SJCRH30 (cell line): ENCODE data around the gene ARAP2. TPM values are rescaled to one million over a fixed set of nuclear protein-coding genes. Genes with fewer than 3 reads are reported as not detected.

Source experiments
- DNase-seq, 2 experiments: peaks; one replicate each; pipeline ENCODE4 v3.0.0-alpha.2; 2015 to 2020
- H3K27ac ChIP-seq: fragments of 250-450 bp; sonication (Bioruptor Pico); 2 replicates; pipeline ENCODE4 v1.5.1; 2020; ENCODE audit warnings: mild to moderate bottlenecking, moderate library complexity
- H3K27me3 ChIP-seq: fragments of 250-450 bp; sonication (Bioruptor Pico); 2 replicates; pipeline ENCODE4 v1.5.1; 2020; ENCODE audit warnings: mild to moderate bottlenecking, moderate library complexity
- H3K36me3 ChIP-seq: fragments of 250-450 bp; sonication (Bioruptor Pico); 2 replicates; pipeline ENCODE4 v1.5.1; 2020; ENCODE audit warnings: mild to moderate bottlenecking, moderate library complexity
- H3K4me1 ChIP-seq: fragments of 250-450 bp; sonication (Bioruptor Pico); 2 replicates; pipeline ENCODE4 v1.5.1; 2020; ENCODE audit warnings: mild to moderate bottlenecking, moderate library complexity
- H3K4me3 ChIP-seq: fragments of 250-450 bp; sonication (Bioruptor Pico); 2 replicates; pipeline ENCODE4 v1.5.1; 2020; ENCODE audit warnings: mild to moderate bottlenecking, moderate library complexity
- H3K9me3 ChIP-seq: fragments of 250-450 bp; sonication (Bioruptor Pico); replicated peaks from 2 replicates; pipeline ENCODE4 v1.5.1; 2020; ENCODE audit warnings: mild to moderate bottlenecking, moderate library complexity
- total RNA-seq: library from RNA; depleted of rRNA; stranded (reverse); fragments of >200 nt; shearing (Covaris generic); gene quantifications from 2 replicates; pipeline ENCODE4 v1.2.3, GENCODE V29; 2014

The ARAP2 gene
- total RNA-seq, 1 experiment from 2014 or later = 1.3 TPM

DNA sequence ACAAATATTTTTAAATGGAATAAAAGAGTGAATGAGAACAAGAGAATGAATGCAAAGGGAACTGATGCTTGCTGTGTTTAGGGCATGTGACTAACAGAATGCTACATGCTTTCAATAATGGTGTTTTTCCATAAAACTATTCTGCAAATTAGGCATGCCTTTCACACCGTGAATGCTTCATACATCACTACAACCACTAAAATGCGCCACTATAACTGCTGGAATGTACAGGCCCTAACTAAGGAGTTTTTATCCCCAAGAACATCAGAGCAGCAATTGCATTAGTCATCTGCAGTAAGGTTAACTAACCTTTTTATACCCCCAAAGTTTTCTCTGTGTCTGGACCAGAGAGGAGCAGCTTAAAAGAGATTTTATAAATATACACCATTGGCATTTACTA lies 190.4 kb downstream of the ARAP2 start:
- Histone ChIP-seq H3K36me3 (no peaks in the 10 kb centered on the region), H3K27me3 (no peaks in the 10 kb centered on the region), H3K27ac (no peak overlapping the region), H3K4me3 (no peak overlapping the region), H3K4me1 (peaks cover 3% of the 10 kb centered on the region; the same call in 1 of the 2 replicates), H3K9me3 (no peaks in the 10 kb centered on the region)
- peak in 1 of 2 experiments; percentile 10 for DNase-seq

DNA sequence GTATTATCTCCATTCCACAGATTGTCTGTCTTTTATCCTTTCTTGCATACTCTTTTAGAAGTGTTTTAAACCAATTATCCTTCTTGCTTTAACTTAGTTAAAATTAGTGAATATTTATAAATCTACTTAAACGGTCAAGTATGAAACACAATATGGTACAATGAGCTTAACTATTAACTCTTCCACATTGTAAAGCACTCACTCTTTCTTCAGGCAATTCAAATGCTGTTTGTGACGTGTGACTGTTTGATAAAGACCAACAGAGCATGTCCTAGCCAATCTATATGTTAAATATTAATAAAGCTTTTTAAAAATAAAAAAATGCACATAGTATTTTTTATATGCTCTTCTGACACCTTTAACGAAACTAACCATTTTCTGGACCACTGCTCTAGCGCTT lies 192.7 kb downstream of the ARAP2 start:
- no peak overlapping the region for H3K4me3 ChIP-seq
- H3K27me3 ChIP-seq = no peaks in the 10 kb centered on the region
- H3K4me1 ChIP-seq = peaks cover 3% of the 10 kb centered on the region; the same call in 1 of the 2 replicates
- no peaks in the 10 kb centered on the region for H3K9me3 ChIP-seq
- no peak overlapping the region for H3K27ac ChIP-seq
- no peak for DNase-seq
- H3K36me3 ChIP-seq = no peaks in the 10 kb centered on the region

DNA sequence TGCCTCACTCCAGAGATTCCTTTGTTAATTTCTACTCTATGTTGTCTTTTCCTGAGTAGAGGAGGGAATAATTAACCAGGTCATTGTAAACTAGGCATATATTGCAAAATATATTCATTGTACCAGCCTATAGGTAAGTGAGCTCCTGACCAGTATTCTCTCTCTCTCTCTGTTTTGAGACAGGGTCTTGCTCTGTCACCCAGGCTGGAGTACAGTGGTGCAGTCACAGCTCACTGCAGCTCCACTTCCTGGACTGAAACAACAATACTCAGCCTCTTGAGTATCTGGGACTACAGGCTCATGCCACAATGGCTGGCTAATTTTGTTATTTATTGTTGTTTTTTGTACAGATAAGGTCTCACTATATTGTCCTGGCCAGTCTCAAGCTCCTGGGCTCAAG lies 198.3 kb downstream of the ARAP2 start:
- no peaks in the 10 kb centered on the region for H3K27me3 ChIP-seq
- H3K36me3 ChIP-seq = no peaks in the 10 kb centered on the region
- no peak for DNase-seq
- no peaks in the 10 kb centered on the region for H3K9me3 ChIP-seq
- no peaks in the 10 kb centered on the region for H3K4me1 ChIP-seq
- H3K4me3 ChIP-seq = no peak overlapping the region
- H3K27ac ChIP-seq = no peak overlapping the region

DNA sequence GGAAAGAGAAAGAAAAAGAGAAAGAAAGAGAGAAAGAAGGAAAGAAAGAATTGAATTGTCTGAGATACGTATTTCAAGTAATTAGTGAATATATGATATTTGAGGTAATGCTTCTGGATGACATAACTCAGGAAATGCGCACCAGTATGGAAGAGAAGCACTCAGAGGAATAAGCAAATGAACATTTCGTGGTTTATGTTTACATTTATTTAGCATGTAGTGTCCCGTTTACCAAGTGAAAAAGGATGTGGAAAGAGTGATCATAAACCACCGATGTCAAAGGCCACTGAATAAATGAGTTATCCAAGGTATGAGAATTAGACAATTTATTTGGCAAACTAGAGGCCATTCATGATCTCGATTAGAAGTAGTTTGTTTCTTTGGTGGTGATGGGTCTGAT lies 200.4 kb downstream of the ARAP2 start:
- Histone ChIP-seq H3K27ac (no peak overlapping the region), H3K4me3 (no peak overlapping the region), H3K27me3 (no peaks in the 10 kb centered on the region), H3K36me3 (no peaks in the 10 kb centered on the region), H3K9me3 (no peaks in the 10 kb centered on the region), H3K4me1 (no peaks in the 10 kb centered on the region)
- no peak for DNase-seq

DNA sequence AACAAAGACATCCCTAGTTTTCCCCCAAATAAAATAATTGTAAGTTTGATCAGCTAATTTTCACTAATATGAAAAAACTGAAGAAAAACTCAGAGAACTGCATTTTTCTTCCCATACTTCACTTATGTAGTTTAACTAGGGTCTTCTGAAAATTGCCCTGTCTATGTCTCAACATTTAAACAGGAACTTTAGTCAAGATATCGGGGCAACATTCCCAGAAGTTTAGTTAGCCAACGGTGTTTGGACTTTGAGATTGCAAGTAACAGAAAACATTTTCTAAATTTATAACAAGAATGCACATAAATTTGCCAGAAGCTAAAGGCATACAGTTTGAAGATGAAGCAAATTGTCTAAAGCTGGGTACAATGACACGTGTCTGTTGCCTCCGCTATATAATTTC lies 201.1 kb downstream of the ARAP2 start:
- no peaks in the 10 kb centered on the region for H3K4me1 ChIP-seq
- no peak overlapping the region for H3K4me3 ChIP-seq
- H3K9me3 ChIP-seq = no peaks in the 10 kb centered on the region
- no peaks in the 10 kb centered on the region for H3K27me3 ChIP-seq
- no peaks in the 10 kb centered on the region for H3K36me3 ChIP-seq
- no peak overlapping the region for H3K27ac ChIP-seq
- no peak for DNase-seq

DNA sequence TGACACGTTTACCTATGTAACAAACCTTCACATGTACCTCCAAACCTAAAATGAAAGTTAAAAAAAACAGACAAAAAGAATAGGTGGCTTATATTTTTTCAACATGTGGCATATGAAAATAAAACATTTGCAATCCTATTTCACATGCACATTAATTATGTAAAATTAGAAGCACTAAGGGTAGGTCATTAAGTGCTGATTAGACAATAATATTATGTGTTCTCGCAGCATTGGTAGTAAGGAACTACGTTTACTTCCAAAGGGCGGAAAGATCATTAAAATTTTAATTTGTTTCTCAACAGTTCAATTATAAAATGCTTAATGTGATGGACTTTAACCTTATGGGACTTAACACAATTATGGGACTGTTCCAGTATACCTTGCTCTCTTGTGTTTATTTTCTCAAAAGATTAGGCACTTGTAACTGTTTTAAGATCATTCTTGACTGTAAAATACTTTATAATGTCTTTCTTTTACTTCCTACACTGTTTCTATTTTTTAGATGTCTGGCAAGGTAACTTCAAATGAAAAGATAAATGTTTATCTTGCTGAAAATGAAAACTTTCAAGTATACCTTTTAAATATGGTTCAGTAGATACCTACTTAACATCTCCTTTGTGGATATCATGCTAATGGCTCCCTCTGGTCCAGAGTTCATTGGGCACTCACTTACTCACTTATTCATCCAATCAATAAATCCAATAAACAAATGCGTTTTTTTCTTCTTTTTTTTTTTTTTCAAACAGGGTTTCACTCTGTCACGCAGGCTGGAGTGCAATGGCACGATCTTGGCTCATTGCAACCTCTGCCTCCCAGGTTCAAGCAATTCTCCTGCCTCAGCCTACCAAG lies 202.0 kb downstream of the ARAP2 start:
- Histone ChIP-seq H3K4me3 (no peak overlapping the region), H3K27me3 (no peaks in the 10 kb centered on the region), H3K36me3 (no peaks in the 10 kb centered on the region), H3K9me3 (no peaks in the 10 kb centered on the region), H3K27ac (no peak overlapping the region), H3K4me1 (no peaks in the 10 kb centered on the region)
- no peak for DNase-seq

DNA sequence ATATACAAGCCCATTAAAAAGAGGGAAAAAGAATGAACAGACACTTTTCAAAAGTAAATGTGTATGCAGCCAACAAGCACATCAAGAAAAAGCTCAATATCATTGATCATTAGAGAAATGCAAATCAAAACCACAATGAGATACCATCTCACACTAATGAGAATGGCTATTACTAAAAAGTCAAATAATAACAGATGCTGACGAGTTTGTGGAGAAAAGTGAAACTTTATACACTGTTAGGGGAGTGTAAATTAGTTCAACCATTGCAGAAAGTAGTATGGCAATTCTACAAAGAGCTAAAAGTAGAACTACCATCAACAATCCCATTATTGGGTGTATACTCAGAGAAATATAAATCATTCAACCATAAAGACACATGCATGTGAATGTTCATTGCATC lies 203.0 kb downstream of the ARAP2 start:
- no peak overlapping the region for H3K4me3 ChIP-seq
- no peak overlapping the region for H3K27ac ChIP-seq
- no peaks in the 10 kb centered on the region for H3K4me1 ChIP-seq
- no peaks in the 10 kb centered on the region for H3K9me3 ChIP-seq
- H3K27me3 ChIP-seq = no peaks in the 10 kb centered on the region
- no peaks in the 10 kb centered on the region for H3K36me3 ChIP-seq
- DNase-seq = no peak

DNA sequence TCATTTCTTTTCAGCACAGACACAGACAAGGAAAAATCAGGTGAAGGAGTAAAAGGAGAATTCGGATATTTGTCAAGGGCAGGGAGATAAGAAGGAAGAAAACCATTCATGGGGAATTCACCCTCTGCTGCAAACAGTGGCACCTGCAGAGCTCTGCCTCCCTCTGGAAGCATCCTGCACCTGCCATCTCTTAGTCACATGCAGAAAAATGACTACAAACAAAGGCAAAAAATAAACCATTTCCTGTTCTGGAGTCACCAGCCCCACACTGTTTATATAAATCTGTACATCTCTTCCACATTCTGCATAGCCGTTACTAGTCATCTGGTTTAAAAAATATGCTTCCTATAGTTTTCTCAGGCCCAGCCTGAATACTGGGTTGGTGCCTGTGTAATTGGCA lies 205.3 kb downstream of the ARAP2 start:
- Histone ChIP-seq H3K27me3 (no peaks in the 10 kb centered on the region), H3K4me3 (no peak overlapping the region), H3K9me3 (no peaks in the 10 kb centered on the region), H3K27ac (no peak overlapping the region), H3K36me3 (no peaks in the 10 kb centered on the region), H3K4me1 (no peaks in the 10 kb centered on the region)
- DNase-seq = no peak

DNA sequence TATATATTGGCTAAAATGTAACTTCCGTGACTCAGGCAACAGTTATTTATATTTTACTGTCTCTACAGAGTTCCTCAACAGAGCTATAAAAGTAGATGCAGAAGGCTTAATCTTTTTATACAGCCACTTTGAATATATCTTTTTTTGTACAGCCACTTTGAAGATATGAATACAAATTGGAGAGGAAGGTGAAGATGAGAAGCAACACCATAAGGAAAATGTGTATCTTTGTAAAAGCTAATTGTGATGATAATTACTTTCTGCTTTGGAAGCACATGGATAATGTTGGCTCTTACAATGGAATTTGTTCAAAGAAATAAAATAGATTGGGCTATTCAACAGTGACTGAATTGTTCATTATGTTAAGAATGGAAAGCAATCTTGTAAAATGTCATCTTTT lies 205.8 kb downstream of the ARAP2 start:
- no peak overlapping the region for H3K27ac ChIP-seq
- no peak overlapping the region for H3K4me3 ChIP-seq
- no peak for DNase-seq
- no peaks in the 10 kb centered on the region for H3K36me3 ChIP-seq
- H3K9me3 ChIP-seq = no peaks in the 10 kb centered on the region
- H3K27me3 ChIP-seq = no peaks in the 10 kb centered on the region
- no peaks in the 10 kb centered on the region for H3K4me1 ChIP-seq

DNA sequence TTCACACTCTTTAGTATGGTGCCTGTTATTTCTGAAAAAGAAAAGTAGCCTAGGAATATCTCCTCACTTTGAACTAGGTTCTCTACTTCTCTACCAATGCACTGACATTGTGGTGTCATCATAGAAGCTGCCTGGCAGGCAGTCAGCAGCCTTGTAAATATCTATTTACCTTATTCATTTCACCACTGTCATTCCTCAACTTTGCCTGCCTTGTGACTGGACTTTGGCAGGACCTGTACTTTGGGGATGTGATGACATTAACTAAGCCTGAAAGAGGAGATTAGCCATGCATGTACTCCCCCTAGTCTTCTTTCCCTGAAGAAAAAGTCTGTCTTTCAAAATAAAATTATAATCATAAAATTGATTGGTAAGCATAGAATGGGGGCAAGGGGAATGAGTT lies 207.2 kb downstream of the ARAP2 start:
- Histone ChIP-seq H3K27ac (no peak overlapping the region), H3K4me3 (no peak overlapping the region), H3K4me1 (no peaks in the 10 kb centered on the region), H3K27me3 (no peaks in the 10 kb centered on the region), H3K36me3 (no peaks in the 10 kb centered on the region), H3K9me3 (no peaks in the 10 kb centered on the region)
- DNase-seq = no peak

DNA sequence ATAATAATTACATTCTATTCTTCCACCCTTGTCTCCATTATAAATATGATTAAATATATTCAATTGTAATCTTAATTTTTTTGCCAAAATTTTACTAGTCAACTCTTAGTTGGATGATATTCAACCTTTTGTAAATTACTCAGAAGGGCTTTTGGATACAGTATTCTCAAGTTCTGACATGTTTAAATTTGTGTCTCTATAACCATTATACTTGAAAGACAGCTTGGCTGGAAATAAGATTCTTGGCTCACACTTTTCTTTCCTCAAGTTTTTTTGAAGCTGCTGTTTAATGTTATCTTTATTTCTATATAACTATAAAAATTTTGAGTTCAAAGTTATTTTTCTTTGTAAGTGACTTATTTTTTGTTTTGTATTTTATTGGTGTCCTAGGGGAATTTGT lies 214.4 kb downstream of the ARAP2 start:
- Histone ChIP-seq H3K27ac (no peak overlapping the region), H3K27me3 (no peaks in the 10 kb centered on the region; the same call in 1 of the 2 replicates), H3K9me3 (no peaks in the 10 kb centered on the region), H3K36me3 (no peaks in the 10 kb centered on the region), H3K4me1 (no peaks in the 10 kb centered on the region), H3K4me3 (no peak overlapping the region)
- no peak for DNase-seq

DNA sequence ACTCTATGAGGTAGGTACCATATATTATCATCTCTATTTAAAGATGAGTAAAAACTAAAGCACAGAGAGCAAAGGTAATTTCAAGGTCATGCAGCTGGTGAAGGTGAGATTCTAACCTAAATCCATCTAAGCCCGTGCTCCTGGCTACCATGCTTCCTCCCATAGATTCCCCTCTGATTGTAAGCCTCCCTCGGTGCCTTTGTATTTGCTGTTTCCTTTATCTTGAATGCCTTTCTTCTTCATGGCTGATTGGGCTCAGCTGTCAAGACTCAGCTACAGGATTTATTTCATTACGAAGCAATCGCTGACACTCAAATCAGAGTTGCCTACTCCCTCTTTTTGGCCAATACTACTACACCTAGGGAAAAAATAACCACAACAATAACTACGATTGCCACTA lies 217.1 kb downstream of the ARAP2 start:
- no peak overlapping the region for H3K27ac ChIP-seq
- no peaks in the 10 kb centered on the region; the same call in 1 of the 2 replicates for H3K27me3 ChIP-seq
- no peak overlapping the region for H3K4me3 ChIP-seq
- no peak for DNase-seq
- no peaks in the 10 kb centered on the region for H3K9me3 ChIP-seq
- H3K36me3 ChIP-seq = no peaks in the 10 kb centered on the region
- no peaks in the 10 kb centered on the region for H3K4me1 ChIP-seq

DNA sequence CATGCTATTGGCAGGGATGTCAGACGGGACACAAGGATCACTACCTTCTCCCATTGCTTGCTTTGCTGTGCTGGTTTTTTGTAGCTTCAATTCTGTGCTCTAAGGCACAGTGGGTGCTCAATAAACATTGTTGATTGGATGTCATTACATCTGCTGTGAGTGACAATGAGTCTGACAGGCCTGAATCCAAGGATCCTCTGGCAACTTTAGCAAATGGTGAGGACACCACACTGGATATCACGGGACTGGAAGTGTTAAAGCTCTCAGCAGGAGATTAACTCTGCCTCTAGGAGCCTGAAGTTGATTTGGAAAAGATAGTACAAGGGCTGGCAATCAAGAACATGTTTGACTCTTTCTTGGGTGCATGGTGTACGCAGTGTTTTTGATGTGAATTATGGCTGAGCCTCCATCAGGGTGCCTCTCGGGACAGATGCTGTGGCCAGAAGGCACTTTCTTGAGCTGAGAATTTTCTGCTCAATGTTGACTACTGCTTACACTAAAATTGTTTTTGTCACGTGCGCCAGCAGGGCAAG lies 217.9 kb downstream of the ARAP2 start:
- Histone ChIP-seq H3K4me1 (no peaks in the 10 kb centered on the region), H3K27me3 (no peaks in the 10 kb centered on the region; the same call in 1 of the 2 replicates), H3K4me3 (no peak overlapping the region), H3K36me3 (no peaks in the 10 kb centered on the region), H3K9me3 (no peaks in the 10 kb centered on the region), H3K27ac (no peak overlapping the region)
- no peak for DNase-seq

DNA sequence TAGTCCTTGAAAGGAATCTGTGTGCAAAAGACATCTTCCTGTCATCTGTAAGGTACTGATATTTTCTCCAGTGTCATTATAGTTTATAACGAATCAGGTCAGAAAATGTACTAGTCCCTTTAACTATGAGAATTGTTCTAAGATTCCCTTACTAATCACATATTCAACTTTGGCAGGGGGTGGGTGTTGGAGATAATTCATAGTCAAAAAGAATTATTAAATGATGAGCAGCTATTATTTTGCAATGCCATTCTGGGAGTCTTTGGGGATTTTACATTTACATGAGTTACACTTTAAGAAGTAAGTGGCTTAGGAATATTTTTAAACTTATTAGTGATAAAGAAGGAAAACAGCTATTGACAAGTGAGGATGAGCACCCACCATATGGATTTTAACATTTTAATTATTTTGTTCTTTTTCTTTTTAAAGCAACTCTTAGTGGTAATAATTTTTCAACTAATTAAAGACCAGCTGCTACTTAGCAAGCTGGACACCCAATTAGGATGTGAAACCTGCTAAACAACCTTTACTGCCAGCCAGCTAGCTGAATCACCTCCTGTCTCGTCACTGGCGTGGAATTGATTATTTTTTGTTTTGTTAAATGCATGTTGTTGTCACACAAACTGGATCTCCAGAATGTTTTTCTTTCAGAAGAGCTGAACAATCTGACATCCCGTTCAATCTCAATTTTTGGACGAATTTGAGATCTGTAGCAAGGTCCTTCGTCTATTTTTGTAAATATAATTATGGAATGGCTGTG lies 219.2 kb downstream of the ARAP2 start:
- no peaks in the 10 kb centered on the region for H3K9me3 ChIP-seq
- no peaks in the 10 kb centered on the region for H3K4me1 ChIP-seq
- H3K4me3 ChIP-seq = no peak overlapping the region
- no peak overlapping the region for H3K27ac ChIP-seq
- no peaks in the 10 kb centered on the region for H3K36me3 ChIP-seq
- H3K27me3 ChIP-seq = no peaks in the 10 kb centered on the region; the same call in 1 of the 2 replicates
- no peak for DNase-seq

DNA sequence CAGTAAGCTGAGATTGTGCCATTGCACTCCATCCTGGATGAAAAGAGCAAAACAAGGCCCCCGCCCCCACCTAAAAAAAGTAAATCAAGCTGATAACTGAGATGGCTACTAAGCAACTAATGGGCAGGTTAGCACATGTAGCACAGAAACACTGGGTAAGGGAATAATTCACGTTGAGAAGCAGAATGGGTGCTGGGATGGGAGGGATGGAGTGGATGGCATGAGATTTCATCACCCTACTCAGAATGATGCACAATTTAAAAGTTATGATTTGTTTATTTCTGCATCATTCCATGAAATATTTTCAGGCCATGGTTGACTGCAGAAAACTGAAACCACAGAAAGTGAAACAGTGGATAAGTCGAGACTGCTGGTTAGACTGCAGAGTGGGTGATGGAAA lies 224.0 kb downstream of the ARAP2 start:
- Histone ChIP-seq H3K9me3 (no peaks in the 10 kb centered on the region), H3K4me3 (no peak overlapping the region), H3K27me3 (no peaks in the 10 kb centered on the region), H3K27ac (no peak overlapping the region), H3K4me1 (no peaks in the 10 kb centered on the region), H3K36me3 (no peaks in the 10 kb centered on the region)
- DNase-seq = no peak
